Esophagus muscularis mucosa (tissue), 4 donors: ENCODE results near the gene UPF3A. TPM values are rescaled to one million over a fixed set of nuclear protein-coding genes. Genes with fewer than 3 reads are reported as not detected.
"Not testable (repeated sequence)": the region's sequence is repeated elsewhere in the genome, so short reads cannot be mapped to it uniquely, and the experiment has no call there.

ENCODE experiments used
- DNase-seq: peaks from one replicate; pipeline ENCODE4 v3.0.0-alpha.2; 2017; ENCODE audit errors: extremely low spot score
- H3K27ac ChIP-seq, 4 donors: fragments of 200-600 bp; sonication (generic); replicated peaks in 1 of 4; 1 replicate in 3 of 4; 2 replicates in 1 of 4; pipeline ENCODE4 v1.5.1; 2016 to 2019; ENCODE audit warnings: mild to moderate bottlenecking in 1 of 4
- H3K27me3 ChIP-seq, 4 donors: fragments of 200-600 bp; sonication (generic); one replicate each; pipeline versions ENCODE4 v1.5.1 to v1.6.0; 2016 to 2019
- H3K36me3 ChIP-seq, 4 donors: fragments of 200-600 bp; sonication (generic); one replicate each; pipeline ENCODE4 v1.5.1; 2016 to 2019
- H3K4me1 ChIP-seq, 4 donors: fragments of 200-600 bp; sonication (generic); one replicate each; pipeline ENCODE4 v1.5.1; 2016 to 2019
- H3K4me3 ChIP-seq, 4 donors: fragments of 200-600 bp; sonication (generic); 1 replicate in 2 of 4; 2 replicates in 2 of 4; pipeline ENCODE4 v1.5.1; 2016 to 2019; ENCODE audit warnings: mild to moderate bottlenecking in 4 of 4, moderate library complexity in 1 of 4
- H3K9me3 ChIP-seq, 4 donors: fragments of 200-600 bp; sonication (generic); 1 replicate in 3 of 4; 2 replicates in 1 of 4; pipeline ENCODE4 v1.5.1; 2016 to 2019
- EP300 ChIP-seq: sonication (generic); formaldehyde crosslinking; IDR thresholded peaks from one replicate; pipeline ENCODE4 v1.6.1; 2017; ENCODE audit warnings: antibody characterized with exemption
- POLR2A ChIP-seq: fragments of 450-650 bp; IDR thresholded peaks from one replicate; pipeline ENCODE4 v1.6.1; 2017; ENCODE audit warnings: antibody characterized with exemption, moderate library complexity, mild to moderate bottlenecking, low read depth
- POLR2AphosphoS5 ChIP-seq, 2 donors: sonication (generic); formaldehyde crosslinking; IDR thresholded peaks; one replicate each; pipeline ENCODE4 v1.6.1; 2017; ENCODE audit warnings: antibody characterized with exemption in 2 of 2
- WGBS: methylation state at CpG from one replicate; pipeline ENCODE4 v1.1.5; 2018; 5-methylcytosine and 5-hydroxymethylcytosine counted together
- intact Hi-C: fragments of 100-400 bp; cut with DNase I; formaldehyde crosslinking; loops from one replicate; pipeline ENCODE4 v1.15.1; 2023
- total RNA-seq, 4 donors: library from RNA; depleted of rRNA; stranded (reverse); fragments of >200 nt; gene quantifications; one replicate each; pipeline versions ENCODE4 v1.1.0 to v1.2.1, GENCODE V29; 2016
- TF ChIP-seq, protein P1 (sequence below), 3 experiments: fragments of 200-600 bp in 2 of 3; fragments of 450-650 bp in 1 of 3; sonication (generic) in 2 of 3; IDR thresholded peaks; one replicate each; pipeline ENCODE4 v1.5.1; 2017 to 2019; ENCODE audit warnings: antibody characterized with exemption in 3 of 3, mild to moderate bottlenecking in 2 of 3, moderate library complexity in 1 of 3

The UPF3A gene
- total RNA-seq, 4 donors from 2014 or later, result 25.2 to 43.2 (median 35.6) TPM

DNA sequence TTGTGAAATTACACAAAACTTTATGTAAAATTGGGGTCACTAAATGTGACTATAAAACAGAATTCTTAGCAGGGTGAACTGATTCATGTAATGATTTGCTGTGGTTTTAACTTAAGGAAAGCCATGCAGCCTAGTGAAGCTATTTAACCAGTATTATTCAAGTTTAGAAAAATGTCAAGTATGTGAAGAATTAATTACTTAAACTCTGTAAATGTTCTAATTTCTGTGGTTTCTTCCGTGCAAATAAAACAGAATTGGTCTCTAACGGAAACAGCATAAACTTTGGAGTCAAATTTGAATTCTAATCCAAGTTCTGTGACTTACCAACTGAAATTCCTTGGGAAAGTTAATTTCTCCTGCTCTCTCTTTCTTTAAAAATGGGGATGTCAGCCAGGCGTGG, 33.4 kb upstream of the UPF3A start:
- Histone ChIP-seq H3K4me3 (no peak overlapping the region), H3K4me1 (no peaks in the 10 kb centered on the region), H3K27ac (no peak overlapping the region), H3K27me3 (no peaks in the 10 kb centered on the region), H3K36me3 (peaks cover 78 to 100% (median 97%) of the 10 kb centered on the region in 4 donors), H3K9me3 (no peaks in the 10 kb centered on the region)
- DNase-seq, result no peak
- TF ChIP-seq POLR2A (no peak), EP300 (no peak)
- 82% methylated on average over 3 of the region's 3 CpGs for WGBS
- intact Hi-C loops, result no loop called here

DNA sequence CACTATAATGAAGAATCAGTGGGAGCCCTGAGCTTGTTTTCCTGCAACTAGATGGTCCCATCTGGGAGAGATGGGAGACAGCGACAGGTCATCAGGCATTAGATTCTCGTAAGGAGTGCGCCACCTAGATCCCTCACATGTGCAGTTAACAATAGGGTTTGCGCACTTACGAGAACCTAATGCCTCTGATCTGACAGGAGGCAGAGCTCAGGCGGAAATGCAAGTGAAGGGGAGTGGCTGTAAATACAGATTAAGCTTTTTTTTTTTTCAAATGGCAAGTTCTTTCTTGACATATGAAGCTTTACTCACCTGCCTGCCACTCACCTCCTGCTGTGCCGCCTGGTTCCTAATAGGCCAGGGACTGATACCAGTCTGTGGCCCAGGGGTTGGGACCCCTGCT, 32.3 kb upstream of the UPF3A start:
- H3K9me3 ChIP-seq, result no peaks in the 10 kb centered on the region
- DNase-seq, result no peak
- no peak overlapping the region for H3K4me3 ChIP-seq
- no peak for TF ChIP-seq POLR2A
- TF ChIP-seq, protein P1, sequence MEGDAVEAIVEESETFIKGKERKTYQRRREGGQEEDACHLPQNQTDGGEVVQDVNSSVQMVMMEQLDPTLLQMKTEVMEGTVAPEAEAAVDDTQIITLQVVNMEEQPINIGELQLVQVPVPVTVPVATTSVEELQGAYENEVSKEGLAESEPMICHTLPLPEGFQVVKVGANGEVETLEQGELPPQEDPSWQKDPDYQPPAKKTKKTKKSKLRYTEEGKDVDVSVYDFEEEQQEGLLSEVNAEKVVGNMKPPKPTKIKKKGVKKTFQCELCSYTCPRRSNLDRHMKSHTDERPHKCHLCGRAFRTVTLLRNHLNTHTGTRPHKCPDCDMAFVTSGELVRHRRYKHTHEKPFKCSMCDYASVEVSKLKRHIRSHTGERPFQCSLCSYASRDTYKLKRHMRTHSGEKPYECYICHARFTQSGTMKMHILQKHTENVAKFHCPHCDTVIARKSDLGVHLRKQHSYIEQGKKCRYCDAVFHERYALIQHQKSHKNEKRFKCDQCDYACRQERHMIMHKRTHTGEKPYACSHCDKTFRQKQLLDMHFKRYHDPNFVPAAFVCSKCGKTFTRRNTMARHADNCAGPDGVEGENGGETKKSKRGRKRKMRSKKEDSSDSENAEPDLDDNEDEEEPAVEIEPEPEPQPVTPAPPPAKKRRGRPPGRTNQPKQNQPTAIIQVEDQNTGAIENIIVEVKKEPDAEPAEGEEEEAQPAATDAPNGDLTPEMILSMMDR (IDR thresholded peaks at IDR 0.05), result no peak
- no peak for TF ChIP-seq POLR2AphosphoS5 (IDR thresholded peaks at IDR 0.05)
- no peak for TF ChIP-seq EP300
- intact Hi-C loops, result no loop called here
- no peak overlapping the region for H3K27ac ChIP-seq
- 93% methylated on average over 7 of the region's 7 CpGs for WGBS
- H3K27me3 ChIP-seq, result no peaks in the 10 kb centered on the region
- H3K36me3 ChIP-seq, result peaks cover 72 to 100% (median 96%) of the 10 kb centered on the region in 4 donors
- H3K4me1 ChIP-seq, result no peaks in the 10 kb centered on the region

DNA sequence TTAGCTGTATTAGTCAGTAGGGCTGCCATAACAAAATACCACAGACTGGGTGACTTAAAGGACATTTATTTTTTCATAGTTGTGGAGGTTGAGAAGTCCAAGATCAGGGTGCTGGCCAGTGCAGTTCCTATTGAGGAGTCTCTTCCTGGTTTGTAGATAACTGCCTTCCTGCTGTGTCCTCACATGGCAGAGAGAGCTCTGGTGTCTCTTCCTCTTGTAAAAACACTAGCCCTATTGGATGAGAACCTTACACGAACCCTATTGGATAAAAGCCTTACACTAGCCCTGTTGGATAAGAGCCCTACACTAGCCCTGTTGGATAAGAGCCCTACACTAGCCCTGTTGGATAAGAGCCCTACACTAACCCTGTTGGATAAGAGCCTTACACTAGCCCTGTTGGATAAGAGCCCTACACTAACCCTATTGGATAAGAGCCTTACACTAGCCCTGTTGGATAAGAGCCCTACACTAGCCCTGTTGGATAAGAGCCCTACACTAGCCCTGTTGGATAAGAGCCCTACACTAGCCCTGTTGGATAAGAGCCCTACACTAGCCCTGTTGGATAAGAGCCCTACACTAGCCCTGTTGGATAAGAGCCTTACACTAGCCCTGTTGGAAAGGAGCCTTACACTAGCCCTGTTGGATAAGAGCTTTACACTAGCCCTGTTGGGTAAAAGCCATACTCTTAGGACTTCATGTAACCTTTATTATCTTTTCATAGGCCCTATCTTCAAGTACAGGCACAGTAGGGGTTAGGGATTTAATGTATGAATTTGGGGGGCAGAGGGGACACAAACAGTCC, 29.6 kb upstream of the UPF3A start:
- DNase-seq, result not testable (repeated sequence)

GRCh38 chr13:114256547-114256946, 24.9 kb upstream of the UPF3A start:
- H3K9me3 ChIP-seq, result no peaks in the 10 kb centered on the region
- intact Hi-C loops, result no loop called here
- no peak overlapping the region for H3K4me3 ChIP-seq
- 76% methylated on average over 1 of the region's 1 CpG for WGBS
- H3K27me3 ChIP-seq, result no peaks in the 10 kb centered on the region
- DNase-seq, result peak; percentile 24
- TF ChIP-seq POLR2AphosphoS5 (IDR thresholded peaks at IDR 0.05) (no peak), EP300 (no peak)
- peaks cover 59 to 99% (median 90%) of the 10 kb centered on the region in 4 donors for H3K36me3 ChIP-seq
- H3K27ac ChIP-seq, result no peak overlapping the region
- no peaks in the 10 kb centered on the region for H3K4me1 ChIP-seq

More for the DNA sequence above, 29.6 kb upstream of the UPF3A start:
- 92% methylated on average over 1 of the region's 1 CpG for WGBS
- intact Hi-C loops, H3K9me3 ChIP-seq, H3K27ac ChIP-seq, H3K4me1 ChIP-seq, H3K4me3 ChIP-seq, H3K27me3 ChIP-seq: not testable (repeated sequence)
- peaks cover 59 to 99% (median 90%) of the 10 kb centered on the region in 4 donors for H3K36me3 ChIP-seq

DNA sequence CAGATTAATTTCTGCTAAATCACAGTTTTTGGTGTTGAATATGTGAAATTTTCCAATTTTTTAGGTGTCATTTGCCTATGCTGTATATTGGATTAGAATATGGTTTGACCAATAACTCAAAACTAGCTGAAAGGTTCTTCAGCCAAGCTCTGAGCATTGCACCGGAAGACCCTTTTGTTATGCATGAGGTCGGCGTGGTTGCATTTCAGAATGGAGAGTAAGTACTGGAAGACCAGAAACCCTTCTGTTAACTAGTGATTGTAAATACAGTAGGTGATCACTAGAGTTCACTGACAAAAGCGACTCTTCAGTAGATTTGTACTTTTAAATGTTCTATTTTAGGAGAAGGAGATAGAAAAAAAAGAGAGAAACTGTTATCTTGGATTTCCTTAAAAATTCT, 24.4 kb upstream of the UPF3A start:
- Histone ChIP-seq H3K4me1 (no peaks in the 10 kb centered on the region), H3K4me3 (no peak overlapping the region), H3K36me3 (peaks cover 54 to 99% (median 87%) of the 10 kb centered on the region in 4 donors), H3K9me3 (no peaks in the 10 kb centered on the region), H3K27ac (no peak overlapping the region), H3K27me3 (no peaks in the 10 kb centered on the region)
- peak; percentile 12 for DNase-seq
- intact Hi-C loops, result no loop called here
- WGBS, result 91% methylated on average over 4 of the region's 4 CpGs
- no peak for TF ChIP-seq EP300
- TF ChIP-seq, protein P1 (IDR thresholded peaks at IDR 0.05), result no peak
- no peak for TF ChIP-seq POLR2AphosphoS5 (IDR thresholded peaks at IDR 0.05)
- no peak for TF ChIP-seq POLR2A

GRCh38 chr13:114258589-114258988, 22.8 kb upstream of the UPF3A start:
- H3K4me1 ChIP-seq, result no peaks in the 10 kb centered on the region
- no peak overlapping the region for H3K27ac ChIP-seq
- no peaks in the 10 kb centered on the region for H3K27me3 ChIP-seq
- no peak for DNase-seq
- intact Hi-C loops, result no loop called here
- peaks cover 63 to 99% (median 87%) of the 10 kb centered on the region in 4 donors for H3K36me3 ChIP-seq
- H3K4me3 ChIP-seq, result no peak overlapping the region
- WGBS, result 94% methylated on average over 8 of the region's 8 CpGs
- no peak for TF ChIP-seq POLR2A
- no peak for TF ChIP-seq POLR2AphosphoS5 (IDR thresholded peaks at IDR 0.05)
- TF ChIP-seq, protein P1 (IDR thresholded peaks at IDR 0.05), result no peak
- no peak for TF ChIP-seq EP300
- no peaks in the 10 kb centered on the region for H3K9me3 ChIP-seq
